Measurements from ENCODE around the gene EEF1A2.

Gene EEF1A2

GRCh38 chr20:63498960-63499337, at the start of gene EEF1A2:
Gene EEF1A2, minus strand, starts transcription at chr20:63499083. Its CDS starts 1,320 bp downstream, at chr20:63497763.
- peak; percentile 65 for DNase-seq

DNA sequence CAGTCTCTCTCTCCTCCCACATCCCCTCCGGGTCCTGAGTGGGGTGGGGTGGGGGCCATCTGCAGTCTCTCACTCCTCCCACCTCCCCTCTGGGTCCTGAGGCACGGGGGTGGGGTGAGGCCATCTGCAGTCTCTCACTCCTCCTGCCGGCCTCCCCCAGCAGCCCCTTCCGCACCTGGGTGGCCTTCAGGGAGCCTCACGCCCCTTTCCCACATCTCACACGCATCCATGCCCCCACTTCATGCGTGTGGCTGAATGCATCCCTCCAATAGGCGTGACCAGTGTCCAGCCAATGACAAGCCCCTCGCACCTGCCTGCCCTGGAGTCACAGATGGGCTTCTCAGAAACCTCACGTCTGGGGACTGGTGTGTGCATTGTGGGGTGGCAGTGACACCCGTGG, 49.7 kb upstream of the EEF1A2 start:
- DNase-seq = no peak

DNA sequence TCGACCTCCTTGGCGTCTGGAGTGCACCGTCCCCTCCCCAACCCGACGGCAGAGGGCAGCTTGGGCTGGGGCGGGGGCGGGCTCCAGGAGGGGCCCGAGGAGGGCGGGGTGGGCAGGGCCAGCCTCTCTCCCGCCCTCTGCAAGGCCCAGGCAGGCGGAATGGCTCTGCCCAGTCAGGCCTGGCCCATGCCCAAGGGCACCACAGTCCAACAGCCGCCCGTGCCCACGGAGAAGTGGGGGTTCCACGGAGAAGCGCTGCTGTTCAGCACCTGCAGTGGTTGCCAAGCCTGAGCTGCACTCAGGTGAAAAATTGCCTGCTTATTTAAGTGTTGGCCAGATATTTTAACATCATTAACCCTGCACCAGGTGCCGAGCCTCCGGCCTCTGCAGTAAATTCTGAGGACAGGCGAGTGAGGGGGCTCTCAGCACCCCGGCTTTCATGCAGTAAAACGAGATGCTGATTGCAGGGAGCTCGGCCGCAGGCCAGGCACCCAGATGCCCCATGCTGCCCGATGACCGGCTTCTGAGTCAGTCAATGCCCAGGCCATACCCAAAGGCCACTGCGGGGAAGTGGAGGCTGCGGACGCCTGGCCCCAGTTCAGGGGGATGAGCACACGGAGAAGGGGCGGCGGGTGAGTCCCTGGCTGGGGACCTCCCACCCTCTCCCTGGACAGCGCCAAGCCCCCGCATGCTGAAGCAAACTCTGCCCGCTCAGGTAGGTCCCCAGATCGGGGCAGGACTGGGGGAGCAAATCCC, 49.0 kb upstream of the EEF1A2 start, which contains the start of gene SRMS:
Gene SRMS, minus strand, starts transcription at position 25 of the 756 bp plus-strand sequence. CDS start 286 bp downstream, outside the sequence.
- no peak for DNase-seq

DNA sequence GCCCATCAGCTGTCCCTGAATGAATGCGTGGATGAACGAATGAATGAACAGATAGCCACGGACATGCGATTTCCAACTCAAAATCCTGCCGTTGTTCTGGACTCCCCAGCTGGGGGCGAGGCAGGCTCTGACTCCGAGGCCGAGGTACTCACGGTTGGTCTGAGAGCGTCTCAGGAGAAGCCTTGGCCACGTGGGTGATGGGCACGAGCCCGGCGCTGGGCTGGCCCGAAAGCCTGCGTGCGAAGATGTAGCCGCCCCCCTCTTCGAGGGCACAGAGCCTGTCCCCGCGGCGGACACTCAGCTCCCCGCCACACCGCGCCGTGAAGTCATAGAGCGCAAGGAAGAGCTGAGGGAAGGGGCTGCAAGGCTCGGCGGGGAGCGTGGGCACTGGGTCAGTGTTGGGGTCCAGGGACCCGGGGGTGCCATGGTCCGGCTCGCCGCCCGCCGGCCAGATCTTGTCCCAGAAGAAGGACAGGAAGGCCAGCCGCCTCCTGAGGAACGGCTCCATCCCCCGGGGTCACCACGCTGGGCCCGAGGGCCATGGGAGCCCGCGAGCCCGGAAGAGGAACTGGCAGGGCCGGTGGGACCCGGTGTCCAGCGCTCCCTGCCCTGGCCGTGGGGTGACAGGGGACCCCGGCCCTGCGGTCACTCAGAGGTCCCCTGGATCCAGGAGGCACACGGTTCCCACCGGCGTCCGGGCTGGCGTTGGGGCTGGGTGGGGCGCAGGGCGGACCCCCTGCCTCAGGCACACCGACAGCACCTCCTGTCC, 48.3 kb upstream of the EEF1A2 start:
- no peak for DNase-seq

GRCh38 chr20:63546256-63546955, 47.5 kb upstream of the EEF1A2 start:
- no peak for DNase-seq

DNA sequence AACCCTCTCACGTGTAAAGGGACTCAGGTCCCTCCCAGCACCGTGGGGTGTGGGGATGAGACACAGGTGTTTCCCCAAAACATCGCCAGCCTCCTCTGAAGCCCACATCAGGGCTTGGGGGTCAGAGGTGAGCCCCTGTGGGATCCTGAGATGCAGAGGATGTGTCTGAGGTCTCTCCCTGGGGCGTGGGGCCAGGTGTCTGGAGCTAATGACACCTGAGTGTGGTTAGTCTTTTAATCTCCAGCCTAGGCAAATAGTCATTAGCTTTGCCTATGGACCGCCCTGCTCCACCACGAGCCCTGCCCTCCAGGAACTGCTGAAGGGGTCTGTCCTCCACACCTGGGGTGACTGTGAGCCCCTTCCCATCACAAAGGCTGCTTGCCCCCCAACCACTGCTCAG, 46.9 kb upstream of the EEF1A2 start:
- no peak for DNase-seq

DNA sequence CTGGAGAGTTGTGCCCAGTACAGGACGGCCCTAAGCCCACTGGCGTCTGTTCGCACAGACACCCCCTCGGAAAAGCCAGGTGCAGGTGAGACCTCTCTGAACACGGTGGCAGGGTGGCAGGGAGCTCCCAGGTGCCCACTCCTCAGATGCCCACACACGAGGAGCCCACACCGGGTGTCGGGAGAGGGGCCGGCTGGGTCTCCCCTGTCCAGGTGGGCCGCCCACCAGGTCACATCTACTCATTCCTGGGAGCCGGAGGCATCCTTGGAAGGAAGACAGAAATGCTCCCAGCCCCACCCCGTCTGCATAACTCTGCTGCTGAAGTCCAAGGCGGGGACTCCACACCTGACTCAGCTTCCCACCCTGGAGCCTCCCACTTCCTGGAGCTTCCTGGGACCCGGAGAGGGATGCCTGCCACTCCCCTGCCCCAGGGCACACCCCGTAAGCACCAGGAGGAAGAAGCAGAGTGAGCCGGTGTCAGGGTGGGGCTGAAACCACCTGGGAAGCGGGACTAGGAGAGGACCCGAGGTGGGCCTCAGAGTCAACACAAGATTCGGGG, 46.2 kb upstream of the EEF1A2 start:
- no peak for DNase-seq

- DNase-seq = no peak
Observed at GRCh38 chr20:63544241-63544957, 45.5 kb upstream of the EEF1A2 start.

GRCh38 chr20:63543733-63544132, 44.9 kb upstream of the EEF1A2 start:
- no peak for DNase-seq

- DNase-seq = no peak
Observed at GRCh38 chr20:63543131-63543530, 44.2 kb upstream of the EEF1A2 start.

DNA sequence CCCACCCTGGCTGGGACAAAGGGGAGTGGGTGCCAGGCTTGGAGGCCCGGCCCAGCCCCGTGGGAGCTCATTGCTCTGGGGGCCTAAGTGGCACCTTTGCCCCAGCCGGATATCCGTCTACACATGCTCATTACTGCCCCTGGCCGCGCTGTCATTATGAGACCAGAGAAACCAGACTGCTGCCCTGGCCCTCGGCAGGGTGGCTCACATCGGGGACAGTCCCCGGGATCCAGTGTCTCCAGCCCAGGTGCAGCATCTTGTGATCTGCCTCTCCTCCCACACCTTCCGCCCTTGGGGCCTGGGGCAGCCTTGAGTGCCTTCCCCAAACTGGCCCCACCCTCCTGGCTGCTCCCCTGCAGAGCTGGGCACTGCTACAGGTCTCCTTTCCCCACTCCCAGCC, 43.8 kb upstream of the EEF1A2 start:
- DNase-seq = no peak

DNA sequence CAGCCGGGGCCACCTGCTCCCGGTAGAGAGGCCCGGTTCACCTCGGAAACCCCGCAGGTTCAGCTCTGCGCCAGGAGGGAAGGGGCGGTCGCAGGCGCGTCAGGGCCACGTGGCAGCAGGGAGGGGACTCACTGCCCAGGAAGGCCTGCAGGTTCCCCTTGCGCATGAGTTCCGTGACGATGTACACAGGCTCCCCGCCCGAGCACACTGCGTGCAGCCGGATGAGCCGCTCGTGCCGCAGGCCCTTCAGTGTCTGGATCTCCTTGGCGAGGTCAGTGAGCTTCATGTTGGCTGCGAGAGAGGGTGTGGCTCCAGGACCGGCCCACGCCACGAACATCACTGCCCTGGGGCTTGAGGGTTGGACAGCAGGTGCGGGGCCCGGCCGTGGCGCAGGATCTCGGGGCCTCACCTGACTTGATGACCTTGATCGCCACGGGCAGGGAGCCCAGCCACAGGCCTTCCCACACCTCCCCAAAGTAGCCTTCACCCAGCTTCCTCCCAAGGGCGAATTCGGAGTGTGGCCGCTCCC, 43.2 kb upstream of the EEF1A2 start:
- no peak for DNase-seq

DNA sequence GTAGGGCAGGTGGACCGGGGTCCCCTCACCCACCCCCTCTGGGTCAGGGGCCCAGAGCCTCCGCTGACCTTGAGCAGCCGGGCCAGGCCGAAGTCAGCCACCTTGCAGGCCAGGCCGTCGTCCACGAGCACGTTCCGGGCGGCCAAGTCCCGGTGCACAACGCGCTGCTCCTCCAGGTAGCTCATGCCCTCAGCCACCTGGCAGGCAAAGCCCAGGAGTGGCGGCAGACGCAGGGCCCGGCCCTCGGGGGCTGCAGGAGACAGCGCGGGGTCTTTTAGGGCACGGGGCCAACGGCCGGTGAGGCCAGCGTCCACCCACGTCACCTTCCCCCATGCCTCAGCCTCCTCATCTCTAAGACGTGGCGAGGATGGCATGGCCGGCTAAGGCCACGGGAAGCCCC, 42.5 kb upstream of the EEF1A2 start:
- no peak for DNase-seq

GRCh38 chr20:63540417-63541186, 41.7 kb upstream of the EEF1A2 start:
- DNase-seq = no peak

DNA sequence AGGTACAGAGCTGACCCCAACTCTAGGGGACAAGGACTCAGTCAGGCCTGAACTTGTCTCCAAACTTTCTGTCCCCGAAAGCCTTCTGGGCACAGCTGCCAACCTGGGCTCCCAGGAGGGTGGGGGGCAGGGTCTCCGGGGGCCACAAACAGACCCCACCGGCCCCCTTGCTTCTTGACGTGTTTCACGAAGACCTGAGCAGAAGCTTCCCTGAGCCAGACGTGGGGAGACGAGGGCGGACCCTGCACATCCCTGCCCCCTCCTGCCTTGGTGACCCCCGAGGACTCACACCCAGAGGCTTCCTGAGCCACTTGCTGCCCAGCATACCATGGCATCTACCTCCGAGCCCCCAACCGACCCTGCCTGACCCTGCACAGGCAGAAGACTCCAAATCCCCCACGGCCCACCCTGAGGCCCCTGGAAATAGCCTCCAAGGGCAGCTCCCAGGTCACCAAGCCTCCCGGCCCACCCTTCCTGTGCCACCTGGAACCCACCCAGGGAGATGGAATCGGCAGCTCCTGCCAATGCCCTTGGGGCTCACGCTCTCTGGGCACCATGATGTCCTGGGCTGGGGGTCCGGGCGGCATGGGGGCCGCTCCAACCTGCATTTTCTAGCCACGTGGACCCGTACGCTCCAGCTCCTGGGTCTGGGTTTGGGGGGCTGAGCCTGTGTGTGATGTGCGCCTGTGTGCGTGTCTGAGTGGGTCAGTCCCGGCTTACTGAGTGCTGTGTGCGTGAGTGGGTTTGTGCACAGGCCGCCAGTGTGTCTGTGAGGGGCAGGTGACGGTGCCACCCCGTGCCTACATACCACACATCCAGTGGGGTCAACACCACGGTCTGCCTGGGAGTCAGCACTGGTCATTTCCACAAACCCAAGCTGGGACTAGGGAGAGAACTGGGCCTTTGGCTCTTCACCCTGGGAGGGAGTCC, 40.8 kb upstream of the EEF1A2 start:
- no peak for DNase-seq

DNA sequence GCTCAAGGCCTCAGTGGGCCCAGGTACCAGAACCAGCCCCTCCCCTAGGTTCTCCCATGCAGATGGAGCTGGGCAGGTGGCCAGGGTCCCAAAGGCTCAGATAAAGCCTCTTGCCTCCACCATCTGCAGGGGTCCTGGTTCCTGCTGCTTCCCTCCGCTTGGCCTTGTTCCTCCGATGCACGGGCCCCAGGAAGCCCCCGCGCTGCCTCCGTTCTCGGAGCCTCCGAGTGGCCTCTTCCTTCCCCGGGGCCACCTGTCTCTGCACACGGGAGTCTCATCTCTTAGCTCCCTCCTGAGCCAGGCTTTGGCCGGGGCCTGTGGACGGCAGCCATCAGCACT, 40.2 kb upstream of the EEF1A2 start:
- DNase-seq = no peak

- peak; percentile 71 for DNase-seq
Observed at GRCh38 chr20:63538204-63539091, 39.6 kb upstream of the EEF1A2 start.

GRCh38 chr20:63537525-63538203, 38.8 kb upstream of the EEF1A2 start:
- DNase-seq = peak; percentile 97

GRCh38 chr20:63536997-63537524, 38.2 kb upstream of the EEF1A2 start, which contains the start of gene PTK6:
Gene PTK6, minus strand, starts transcription at chr20:63537376. Its CDS starts 62 bp downstream, at chr20:63537314.
- DNase-seq = peak; percentile 24
